ENCODE data around the gene TTC39B.
"Not testable (repeated sequence)": the region's sequence is repeated elsewhere in the genome, so short reads cannot be mapped to it uniquely, and the experiment has no call there.

TTC39B gene

DNA sequence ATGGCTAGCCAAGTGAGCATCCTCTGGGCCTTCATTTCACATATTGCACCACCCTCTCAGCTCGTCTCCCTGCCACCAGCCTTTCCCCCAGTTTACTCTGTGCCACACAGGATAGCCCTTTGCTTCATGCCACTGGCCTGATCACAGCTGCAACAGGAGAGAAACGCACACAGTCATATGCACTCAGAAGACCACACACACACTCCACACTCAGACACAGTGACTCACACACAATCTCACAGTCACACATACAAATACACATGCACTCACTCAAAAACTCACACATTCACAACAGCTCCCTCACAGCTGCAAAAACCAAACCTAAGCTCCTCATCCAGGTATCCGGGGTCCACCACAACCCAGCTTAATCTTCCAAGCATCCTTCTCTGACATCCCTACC lies 38.7 kb downstream of the TTC39B start:
- DNase-seq (ENCODE audit: low spot score) = no peak

DNA sequence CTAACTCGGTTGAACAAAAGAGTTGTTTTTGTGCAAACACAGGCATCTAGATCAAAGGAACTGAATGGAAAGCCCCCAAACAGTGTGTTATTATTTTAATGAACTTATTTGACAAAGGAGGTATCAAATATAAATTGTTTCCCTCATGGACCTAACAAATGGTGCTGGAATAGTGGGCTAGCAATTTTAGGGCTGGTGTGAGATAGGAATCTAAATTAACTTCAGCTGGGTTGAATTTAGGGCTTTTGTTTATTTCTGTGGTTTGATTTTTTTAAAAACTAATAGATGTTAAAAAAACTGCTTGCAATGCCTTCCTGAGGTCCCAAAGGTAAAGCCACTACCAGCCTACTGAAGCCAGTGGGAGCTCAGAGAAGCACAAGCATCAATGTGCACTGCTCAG lies 42.1 kb downstream of the TTC39B start:
- no peak for DNase-seq (ENCODE audit: low spot score)

DNA sequence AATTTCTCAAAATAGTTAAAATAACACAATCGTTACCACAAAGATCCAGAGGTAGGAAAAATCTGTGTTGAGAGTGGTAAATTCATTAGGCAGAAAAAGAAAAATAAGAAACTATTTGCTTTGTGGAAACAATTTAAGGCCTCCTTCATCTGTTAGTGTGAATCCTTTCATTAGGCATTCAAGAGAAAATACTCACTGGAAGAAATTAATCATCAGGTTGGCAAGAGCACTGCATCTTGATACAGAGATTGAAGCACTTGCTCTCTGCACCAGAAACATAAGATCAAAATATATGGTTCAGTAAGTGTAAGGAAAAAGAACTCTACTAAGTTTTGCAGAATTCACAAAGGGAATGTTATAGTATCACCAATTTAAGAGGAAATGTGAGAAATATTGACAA lies 44.4 kb downstream of the TTC39B start:
- DNase-seq (ENCODE audit: low spot score) = no peak

DNA sequence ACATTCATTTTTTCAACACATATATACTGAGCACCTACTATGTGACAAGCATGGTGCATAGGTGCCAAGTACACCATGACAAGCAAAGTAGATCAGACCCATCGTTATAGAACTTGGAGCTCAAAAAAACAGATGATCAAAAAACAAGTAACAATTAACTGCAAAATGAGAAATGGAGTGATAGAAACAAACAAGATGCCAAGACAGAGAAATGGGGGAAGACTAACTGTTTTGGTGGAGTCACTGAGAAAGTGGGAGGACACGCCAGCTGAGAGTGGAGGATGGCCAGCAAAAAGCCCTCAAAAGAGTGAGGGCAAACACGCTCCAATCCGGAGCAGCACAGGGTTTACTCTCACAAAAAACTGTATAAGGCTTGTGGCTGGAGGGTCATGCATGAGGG lies 50.6 kb downstream of the TTC39B start:
- no peak for DNase-seq (ENCODE audit: low spot score)

GRCh38 chr9:15253786-15254185 lies 53.2 kb downstream of the TTC39B start:
- no peak for DNase-seq (ENCODE audit: low spot score)

DNA sequence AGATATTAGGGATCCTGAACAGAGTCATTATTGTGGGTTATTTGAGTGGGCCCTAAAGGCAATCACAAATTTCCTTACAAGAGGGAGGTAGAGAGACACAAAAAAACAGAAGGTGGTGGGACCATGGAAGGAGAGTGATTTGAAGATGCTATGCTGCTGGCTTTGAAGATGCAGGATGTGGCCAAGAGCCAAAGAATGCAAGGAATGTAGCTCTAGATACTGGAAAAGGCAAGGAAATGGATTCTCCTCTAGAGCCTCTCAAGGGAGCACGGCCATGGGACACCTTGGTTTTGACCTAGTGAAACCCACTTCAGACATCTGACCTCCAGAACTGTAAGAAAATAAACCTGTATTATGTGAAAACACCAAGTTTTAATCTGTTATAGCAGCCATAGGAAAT lies 53.8 kb downstream of the TTC39B start:
- no peak for DNase-seq (ENCODE audit: low spot score)

GRCh38 chr9:15249981-15250380 lies 57.0 kb downstream of the TTC39B start:
- no peak for DNase-seq (ENCODE audit: low spot score)

- DNase-seq (ENCODE audit: low spot score) = no peak
These were observed 57.8 kb downstream of the TTC39B start for GRCh38 chr9:15249042-15249818.

GRCh38 chr9:15248621-15249020 lies 58.4 kb downstream of the TTC39B start:
- no peak for DNase-seq (ENCODE audit: low spot score)

DNA sequence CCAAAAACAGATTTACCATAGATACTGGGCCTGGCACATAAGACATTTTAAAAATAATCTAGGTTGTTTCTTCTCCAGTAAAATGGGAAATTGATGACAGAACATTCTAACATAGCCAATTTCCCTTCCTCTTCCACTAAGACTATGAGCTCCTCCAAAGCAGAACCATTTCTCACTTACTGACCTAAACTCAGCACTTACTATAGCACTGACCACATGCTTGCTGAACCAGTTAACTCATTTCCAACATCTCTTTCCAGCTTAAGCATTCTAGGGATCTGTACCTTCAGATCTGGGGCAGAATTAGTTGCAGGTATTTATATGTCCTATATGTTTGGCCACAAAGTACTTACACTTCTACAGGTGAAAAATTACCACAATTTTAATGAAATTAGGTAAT lies 58.9 kb downstream of the TTC39B start:
- DNase-seq (ENCODE audit: low spot score) = no peak

DNA sequence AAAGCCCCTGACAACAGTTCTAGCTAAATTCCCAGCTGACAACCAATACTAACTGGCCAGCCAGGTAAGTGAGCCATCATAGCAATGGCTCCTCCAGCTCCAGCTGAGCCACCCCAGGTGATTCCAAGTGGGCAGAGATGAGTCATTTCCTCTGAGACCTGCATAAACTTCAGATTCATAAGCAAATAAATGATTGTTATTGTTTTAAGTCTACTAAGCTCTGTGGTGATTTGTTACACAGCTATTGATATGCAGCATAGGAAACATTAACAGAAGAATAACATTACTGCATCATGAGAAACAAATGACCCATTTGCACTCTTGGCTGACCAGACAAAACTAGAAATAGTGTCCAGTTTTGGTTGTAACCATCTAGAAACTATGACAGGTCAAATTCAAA lies 60.3 kb downstream of the TTC39B start:
- DNase-seq (ENCODE audit: low spot score) = no peak

GRCh38 chr9:15246243-15246642 lies 60.8 kb downstream of the TTC39B start:
- DNase-seq (ENCODE audit: low spot score) = no peak

GRCh38 chr9:15244001-15244441 lies 63.0 kb downstream of the TTC39B start:
- no peak for DNase-seq (ENCODE audit: low spot score)

DNA sequence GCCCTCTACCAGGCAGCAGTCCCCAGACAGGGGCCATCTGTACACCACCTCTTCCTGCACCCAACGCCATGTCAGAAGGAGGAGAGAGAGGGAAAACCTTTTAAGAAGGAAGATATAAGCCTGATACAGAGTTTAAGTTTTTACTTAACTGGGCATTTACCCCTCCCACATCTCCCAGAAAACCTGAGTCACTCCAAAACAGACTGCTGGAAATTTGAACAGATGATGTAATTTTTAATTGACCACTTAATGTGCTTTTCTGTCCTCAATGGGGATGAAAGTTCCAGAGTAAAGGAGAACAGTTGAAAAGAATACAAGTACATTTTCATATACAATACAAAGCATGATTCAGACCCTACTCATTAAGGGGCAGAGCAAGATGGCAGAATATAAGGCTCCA lies 63.9 kb downstream of the TTC39B start:
- no peak for DNase-seq (ENCODE audit: low spot score)

- no peak for DNase-seq (ENCODE audit: low spot score)
These were observed 66.1 kb downstream of the TTC39B start for GRCh38 chr9:15240927-15241326.

DNA sequence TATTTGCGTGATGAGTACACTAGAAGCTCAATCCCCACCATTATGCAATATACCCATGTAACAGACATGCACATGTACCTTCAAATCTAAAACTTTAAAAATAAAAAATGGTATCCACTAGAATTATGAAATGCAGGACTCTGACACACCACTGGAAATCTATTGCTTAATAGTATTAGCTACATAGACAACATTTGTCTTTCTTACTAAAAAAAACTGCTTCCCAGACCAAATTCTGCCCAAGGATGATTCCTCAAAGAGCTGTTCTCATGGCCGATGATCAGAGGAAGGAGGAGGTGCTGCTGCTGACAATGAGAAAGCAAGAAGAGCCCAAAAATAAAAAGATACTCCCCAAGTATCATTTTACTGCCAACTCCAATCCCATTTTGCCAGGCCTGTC lies 67.2 kb downstream of the TTC39B start:
- DNase-seq (ENCODE audit: low spot score) = no peak

GRCh38 chr9:15238646-15239045 lies 68.4 kb downstream of the TTC39B start:
- DNase-seq (ENCODE audit: low spot score) = no peak

GRCh38 chr9:15235658-15236057 lies 71.4 kb downstream of the TTC39B start:
- no peak for DNase-seq (ENCODE audit: low spot score)

GRCh38 chr9:15233941-15234490 lies 73.0 kb downstream of the TTC39B start:
- DNase-seq (ENCODE audit: low spot score) = not testable (repeated sequence)

- DNase-seq (ENCODE audit: low spot score) = not testable (repeated sequence)
These were observed 74.2 kb downstream of the TTC39B start for GRCh38 chr9:15232706-15233280.

DNA sequence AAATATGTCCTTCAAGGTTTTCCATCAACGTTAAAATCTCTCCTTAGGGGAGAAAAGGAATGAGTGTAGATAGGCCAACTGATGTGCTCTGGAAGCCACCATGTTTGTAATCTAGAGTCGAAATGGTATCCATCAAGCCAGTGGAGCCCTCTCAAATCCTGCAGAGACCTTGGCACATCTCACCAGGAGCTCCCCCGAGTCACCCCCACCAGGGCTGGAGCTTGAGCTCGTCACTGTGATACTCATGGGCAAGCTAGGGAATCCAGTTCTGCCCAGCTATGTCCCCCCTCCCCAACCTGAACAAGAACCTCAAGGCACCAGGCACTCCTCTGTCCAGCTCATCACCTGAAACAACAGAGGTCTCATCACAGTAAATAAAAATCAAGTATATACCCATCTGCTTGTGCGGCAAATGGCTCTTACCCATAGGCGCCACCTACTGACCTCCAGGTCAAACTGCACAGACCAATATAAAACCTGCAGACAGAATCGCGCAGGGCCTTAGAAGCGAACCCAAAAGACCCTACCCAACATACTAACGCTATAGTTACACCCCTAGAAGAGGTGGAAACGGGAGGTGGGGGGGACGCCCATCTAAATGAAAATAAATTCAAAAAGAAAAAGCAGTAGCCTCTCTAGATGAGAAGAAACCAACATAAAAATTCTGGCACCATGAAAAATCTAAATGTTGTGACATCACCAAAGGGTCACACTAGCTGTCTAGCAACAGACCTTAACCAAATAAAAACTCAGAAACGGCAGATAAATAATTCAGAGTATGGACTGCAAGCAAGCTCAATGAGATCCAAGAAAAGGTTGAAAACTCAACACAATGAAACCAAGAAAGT lies 75.0 kb downstream of the TTC39B start:
- no peak for DNase-seq (ENCODE audit: low spot score)

DNA sequence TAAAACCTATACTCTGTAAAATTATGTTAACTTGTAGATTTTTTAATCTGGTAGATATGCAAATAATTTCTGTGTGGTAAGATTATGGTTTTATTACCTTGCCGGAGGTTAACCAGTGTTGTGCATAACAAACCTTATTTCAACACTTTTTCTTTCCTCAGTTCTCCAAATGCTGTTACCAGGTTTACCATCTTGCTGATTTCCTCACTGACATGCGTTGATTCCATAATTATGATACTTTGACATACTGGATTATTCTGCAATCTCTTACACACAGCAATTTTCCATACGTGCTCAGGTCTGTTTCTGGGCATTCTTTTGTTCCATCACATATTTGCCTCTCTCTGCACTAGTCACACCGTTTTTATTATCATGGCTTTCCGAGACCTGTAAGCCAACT lies 77.6 kb downstream of the TTC39B start:
- no peak for DNase-seq (ENCODE audit: low spot score)

DNA sequence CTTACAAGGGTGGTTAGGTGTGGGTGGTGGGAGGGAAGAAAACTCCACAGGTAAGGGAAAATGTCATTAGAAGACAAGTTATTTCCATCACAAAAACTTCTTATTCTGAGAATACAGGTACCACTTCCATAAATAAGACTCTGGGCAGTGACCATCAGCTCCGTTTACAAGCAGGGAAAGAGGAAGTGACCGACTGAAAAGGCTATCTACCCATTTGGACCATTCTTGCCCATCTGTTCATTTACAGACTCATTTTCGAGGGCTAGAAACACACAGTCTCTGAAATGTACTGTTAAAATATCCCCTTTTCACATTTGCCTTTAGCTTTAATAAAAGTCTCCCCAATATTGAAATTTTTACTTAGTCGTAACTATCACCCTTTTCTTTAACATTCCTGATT lies 79.5 kb downstream of the TTC39B start:
- no peak for DNase-seq (ENCODE audit: low spot score)

Data from HuH-7.5 (cell line).